Fibroblast of the conjunctiva (primary cell): ENCODE results near the gene MTARC1.

Experiments
- DNase-seq: peaks from one replicate; pipeline ENCODE4 v3.0.0-alpha.2; 2010; ENCODE audit warnings: low read depth

Gene MTARC1

DNA sequence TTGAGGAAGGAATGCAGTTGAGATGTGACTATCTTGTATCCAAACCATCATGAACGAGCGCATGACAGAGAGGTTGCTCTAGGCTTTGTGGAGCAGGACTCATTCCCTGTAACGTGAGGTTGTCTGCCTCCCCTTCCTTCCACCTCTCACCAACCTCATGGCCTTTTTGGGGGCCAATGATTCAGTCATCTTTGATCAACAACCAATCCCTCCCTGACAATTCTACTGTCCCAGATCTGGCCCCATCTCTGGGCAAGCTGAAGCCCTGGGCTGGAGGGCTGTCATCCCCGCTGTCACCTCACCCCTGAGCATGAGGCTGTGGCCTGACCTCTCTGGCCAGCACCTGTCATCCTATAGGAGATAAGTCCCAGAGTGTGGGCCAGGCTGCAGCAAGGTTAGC, 19.7 kb downstream of the MTARC1 start:
- no peak for DNase-seq

DNA sequence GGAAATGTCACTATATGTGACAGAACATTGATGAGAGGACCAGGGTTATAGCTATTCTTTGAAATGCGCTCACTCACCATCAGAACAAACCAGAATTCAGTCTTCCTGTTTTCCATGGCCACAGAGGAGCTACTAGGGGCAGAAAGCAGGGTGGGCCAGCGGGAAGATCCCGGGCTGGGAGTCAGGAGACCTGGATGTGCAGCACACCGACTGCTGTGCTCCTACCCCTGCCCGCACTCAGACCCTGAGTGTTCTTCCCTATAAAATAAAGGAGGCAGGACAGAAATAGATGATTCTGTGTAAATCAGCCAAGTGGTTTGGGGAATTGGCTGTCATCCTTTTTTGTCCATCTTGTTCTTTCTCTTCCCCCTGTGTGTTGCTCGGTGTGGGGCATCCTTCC, 21.0 kb downstream of the MTARC1 start:
- no peak for DNase-seq

- DNase-seq: no peak
Observed at GRCh38 chr1:220808345-220809186, 21.9 kb downstream of the MTARC1 start.

- no peak for DNase-seq
Observed at GRCh38 chr1:220809187-220809550, 22.5 kb downstream of the MTARC1 start.

GRCh38 chr1:220809704-220810103, 23.0 kb downstream of the MTARC1 start:
- no peak for DNase-seq

GRCh38 chr1:220810179-220810653, 23.5 kb downstream of the MTARC1 start:
- peak; percentile 74 for DNase-seq

DNA sequence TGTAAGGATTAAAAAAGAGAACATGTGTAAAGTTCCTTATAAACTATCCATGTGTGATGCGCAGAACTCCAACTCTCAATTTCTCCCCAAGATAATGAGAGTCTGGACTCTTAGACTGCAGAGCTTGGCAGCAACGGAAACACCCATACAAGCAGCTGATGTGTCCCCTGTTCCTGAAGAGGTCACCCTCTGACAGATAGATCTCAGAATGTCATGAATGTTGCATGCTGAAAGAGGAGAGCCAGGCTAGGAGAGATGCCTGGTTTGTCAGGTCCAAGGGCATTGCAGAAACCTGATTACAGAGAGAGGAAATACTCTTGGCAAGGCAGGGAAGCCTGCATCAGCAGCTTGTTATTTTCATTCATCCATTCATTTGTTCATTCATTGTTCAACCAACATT, 24.2 kb downstream of the MTARC1 start:
- DNase-seq: no peak

GRCh38 chr1:220811695-220812094, 25.0 kb downstream of the MTARC1 start:
- no peak for DNase-seq

- no peak for DNase-seq
Observed at GRCh38 chr1:220812308-220812707, 25.6 kb downstream of the MTARC1 start.

- DNase-seq: no peak
Observed at GRCh38 chr1:220813013-220813412, 26.3 kb downstream of the MTARC1 start.

GRCh38 chr1:220815409-220815808, 28.7 kb downstream of the MTARC1 start:
- DNase-seq: no peak

- no peak for DNase-seq
Observed at GRCh38 chr1:220817907-220818306, 31.2 kb downstream of the MTARC1 start.

DNA sequence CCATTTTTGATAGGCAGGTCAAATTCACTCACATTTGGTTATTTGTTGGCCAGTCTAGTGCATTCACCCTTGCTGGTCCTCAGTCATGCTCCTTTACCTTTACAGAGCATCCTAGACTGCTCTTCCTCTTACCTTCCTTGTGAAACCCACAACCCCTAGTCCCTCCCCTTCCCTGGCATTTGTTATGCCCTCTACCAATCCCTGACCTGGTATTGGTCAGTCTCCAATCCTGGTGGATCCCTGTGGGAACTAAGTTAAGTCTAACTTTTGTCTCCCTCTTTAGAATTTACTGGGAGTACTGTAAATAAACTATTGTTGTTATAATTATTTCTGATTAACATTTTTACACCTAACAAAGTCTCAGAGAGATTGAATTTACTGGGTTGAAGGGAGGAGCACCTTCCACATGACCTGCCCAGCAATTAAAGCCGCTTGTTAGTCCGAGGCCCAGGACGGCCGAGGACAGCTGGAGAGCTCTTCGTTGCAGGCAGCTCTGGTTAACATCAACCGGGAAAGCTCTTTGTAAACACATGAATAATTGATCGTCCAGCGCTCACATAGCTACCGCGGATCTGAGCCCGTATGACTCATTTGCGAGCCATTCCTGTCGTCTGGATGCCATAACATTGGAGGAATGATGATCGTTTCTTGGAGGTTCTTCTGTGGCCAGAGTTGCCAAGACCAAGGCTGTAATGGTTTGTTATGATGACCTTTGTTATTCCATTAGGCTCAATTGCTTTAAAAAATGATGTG, 31.9 kb downstream of the MTARC1 start:
- DNase-seq: no peak

GRCh38 chr1:220819467-220820026, 32.8 kb downstream of the MTARC1 start:
- no peak for DNase-seq

DNA sequence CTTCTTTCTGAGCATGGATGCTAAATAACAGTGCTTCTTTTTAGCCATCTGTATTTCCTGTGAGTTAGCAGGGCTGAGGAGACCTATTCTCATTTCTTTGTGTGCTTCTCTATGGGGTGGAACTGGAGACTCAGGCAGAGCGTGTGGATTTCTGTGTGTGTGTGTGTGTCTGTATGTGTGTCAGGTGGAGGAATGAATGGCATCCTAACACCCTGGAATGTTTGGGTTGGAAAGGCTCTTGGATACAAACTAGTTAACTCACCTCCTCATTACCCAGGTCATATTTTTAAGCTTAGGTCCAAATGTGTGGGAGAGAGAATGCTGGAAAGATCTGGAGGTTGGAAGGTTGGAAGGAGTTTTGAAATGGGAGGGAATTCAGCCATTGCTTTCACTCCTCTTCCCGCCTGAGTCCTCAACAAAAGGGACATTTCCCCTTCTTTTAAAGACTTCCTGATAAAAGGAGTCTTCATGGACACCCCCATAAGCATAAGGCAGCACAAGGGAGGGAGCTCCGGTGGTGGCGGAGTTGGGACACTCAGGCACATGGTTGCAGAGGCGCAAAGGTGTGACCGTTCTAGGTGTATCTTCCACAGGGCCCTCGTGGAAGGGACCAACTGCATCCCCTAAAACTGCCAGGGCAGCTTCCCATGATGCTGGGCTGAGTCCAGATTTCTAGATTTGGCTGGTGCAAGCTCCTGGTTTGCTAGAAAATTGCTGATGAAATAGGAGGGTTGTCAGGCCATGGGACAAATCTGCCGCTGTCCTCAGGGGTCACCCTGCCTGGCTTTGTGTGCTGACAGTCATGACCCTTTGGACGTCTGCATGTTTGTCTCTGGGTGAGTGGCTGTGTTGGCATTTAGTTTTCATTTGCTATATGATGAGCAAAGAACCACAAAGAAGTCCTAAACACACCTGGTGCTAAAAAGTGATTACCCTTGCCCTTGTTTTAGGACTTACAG, 37.6 kb downstream of the MTARC1 start:
- DNase-seq: no peak

GRCh38 chr1:220825819-220826551, 39.3 kb downstream of the MTARC1 start:
- DNase-seq: no peak

- no peak for DNase-seq
Observed at GRCh38 chr1:220826729-220827128, 40.0 kb downstream of the MTARC1 start.

- DNase-seq: no peak
Observed at GRCh38 chr1:220827445-220828178, 40.9 kb downstream of the MTARC1 start.

DNA sequence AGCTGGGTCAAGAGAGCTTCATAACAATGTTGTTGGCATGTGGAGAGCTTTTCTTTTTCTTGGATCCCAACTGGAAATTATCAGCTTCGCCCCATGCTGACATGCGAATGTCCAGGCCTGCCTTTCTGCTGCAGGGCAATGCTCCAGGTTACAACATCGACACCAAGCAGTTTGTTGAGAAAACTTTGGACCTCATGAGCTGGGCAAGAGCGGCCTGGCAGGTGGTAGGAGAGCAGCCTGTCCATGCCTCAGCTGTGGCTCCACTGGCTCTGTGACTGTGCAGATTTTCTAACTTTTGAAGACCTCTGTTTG, 41.4 kb downstream of the MTARC1 start:
- DNase-seq: no peak

- no peak for DNase-seq
Observed at GRCh38 chr1:220828950-220829586, 42.4 kb downstream of the MTARC1 start.
